Measurements from ENCODE around the gene FOXO3.

- TF ChIP-seq CTCF (IDR thresholded peaks at IDR 0.05; ENCODE audit: extremely low read depth in 1 of 2, insufficient read depth in 1 of 2, low read depth in 1 of 2, low read length in 2 of 2) (no peak), POLR2AphosphoS5 (IDR thresholded peaks at IDR 0.05; ENCODE audit: insufficient read depth, low read depth, low read length) (no peak), EZH2 (IDR thresholded peaks at IDR 0.05; ENCODE audit: borderline replicate concordance, low read depth, low read length, severe bottlenecking) (no peak), POLR2A (IDR thresholded peaks at IDR 0.05; ENCODE audit: low read depth, low read length) (no peak), MAX (IDR thresholded peaks at IDR 0.05; ENCODE audit: insufficient read depth, insufficient read length) (no peak)
Observed at GRCh38 chr6:108622641-108623298, 62.1 kb downstream of the FOXO3 start.
